Measurements from ENCODE around the gene SYCE1. TPM values are rescaled to one million over a fixed set of nuclear protein-coding genes. Genes with fewer than 3 reads are reported as not detected.

Gene SYCE1
- total and polyA plus RNA-seq, 2 donors (not counting 1 experiment from before 2014, with no cell fraction given), result 0.42 TPM; not detected in 1

DNA sequence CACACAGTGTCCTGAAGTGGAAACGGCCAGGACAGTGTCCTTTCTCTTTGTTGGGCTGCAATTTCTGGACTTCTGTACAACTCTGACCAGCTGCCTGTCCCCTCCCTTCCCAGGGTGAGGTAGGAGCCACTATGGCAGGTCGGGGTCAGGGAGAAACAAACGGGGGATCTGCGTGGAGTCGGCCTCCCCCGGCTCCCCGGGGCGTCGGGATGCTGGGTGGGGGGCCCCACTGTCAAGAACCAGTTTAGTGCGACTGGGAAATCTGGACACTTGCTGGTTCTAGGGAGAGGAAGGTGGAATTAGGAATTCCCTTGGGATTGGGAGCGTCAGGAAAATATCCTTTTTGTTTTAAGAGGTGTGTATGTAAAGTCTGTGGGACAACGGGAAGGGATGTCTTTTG lies 567 bp downstream of the SYCE1 start:
- Mint-ChIP-seq H3K9me3 (ENCODE audit: insufficient read depth) (no peaks in the 10 kb centered on the region), H3K27ac (no peak overlapping the region), H3K27me3 (peaks cover 9% of the 10 kb centered on the region), H3K4me3 (no peak overlapping the region), H3K4me1 (no peaks in the 10 kb centered on the region)
- DNase-seq, result no peak
- Histone ChIP-seq H2AFZ (ENCODE audit: insufficient read depth, low read depth, low read length, poor library complexity, severe bottlenecking) (no peak overlapping the region), H4K20me1 (ENCODE audit: control insufficient read depth, insufficient read depth, low read length, poor library complexity, severe bottlenecking) (no peaks in the 10 kb centered on the region), H3K27ac (ENCODE audit: low read length in 2 of 2) (no peak overlapping the region), H3K9ac (ENCODE audit: low read length) (no peak overlapping the region), H3K27me3 (replicated peaks in 1 of 4; ENCODE audit: control extremely low read depth in 1 of 4, control insufficient read depth in 3 of 4, insufficient read depth in 4 of 4, low read length in 3 of 4) (peaks cover 0 to 3% (median 2%) of the 10 kb centered on the region in 4 experiments), H3K4me1 (ENCODE audit: control insufficient read depth in 2 of 2, insufficient read depth in 2 of 2, low read length in 2 of 2) (no peaks in the 10 kb centered on the region), H3K9me3 (ENCODE audit: control extremely low read depth in 1 of 3, control insufficient read depth in 2 of 3, insufficient read depth in 1 of 3, low read length in 2 of 3) (peaks cover 0 to 32% (median 0%) of the 10 kb centered on the region in 3 donors), H3K36me3 (replicated peaks in 1 of 2; ENCODE audit: control extremely low read depth in 1 of 2, control insufficient read depth in 1 of 2, extremely low read depth in 1 of 2, insufficient read depth in 2 of 2, low read length in 1 of 2) (no peaks in the 10 kb centered on the region), H3K4me2 (replicated peaks; ENCODE audit: low read depth, low read length, poor library complexity, severe bottlenecking) (no peak overlapping the region), H3K79me2 (ENCODE audit: control insufficient read depth, insufficient read depth, low read length) (no peaks in the 10 kb centered on the region), H3K4me3 (ENCODE audit: control extremely low read depth in 1 of 5, extremely low read depth in 1 of 5, insufficient read depth in 1 of 5, low read depth in 2 of 5, low read length in 4 of 5) (no peak overlapping the region)
- intact Hi-C loops (cut with micrococcal nuclease), result no loop called here
- WGBS (ENCODE audit: insufficient coverage), result 96% methylated on average over 11 of the region's 12 CpGs
- TF ChIP-seq EZH2 (IDR thresholded peaks at IDR 0.05; ENCODE audit: borderline replicate concordance, insufficient read depth, low read depth, low read length, poor library complexity, severe bottlenecking), result no peak
- TF ChIP-seq, protein P1, sequence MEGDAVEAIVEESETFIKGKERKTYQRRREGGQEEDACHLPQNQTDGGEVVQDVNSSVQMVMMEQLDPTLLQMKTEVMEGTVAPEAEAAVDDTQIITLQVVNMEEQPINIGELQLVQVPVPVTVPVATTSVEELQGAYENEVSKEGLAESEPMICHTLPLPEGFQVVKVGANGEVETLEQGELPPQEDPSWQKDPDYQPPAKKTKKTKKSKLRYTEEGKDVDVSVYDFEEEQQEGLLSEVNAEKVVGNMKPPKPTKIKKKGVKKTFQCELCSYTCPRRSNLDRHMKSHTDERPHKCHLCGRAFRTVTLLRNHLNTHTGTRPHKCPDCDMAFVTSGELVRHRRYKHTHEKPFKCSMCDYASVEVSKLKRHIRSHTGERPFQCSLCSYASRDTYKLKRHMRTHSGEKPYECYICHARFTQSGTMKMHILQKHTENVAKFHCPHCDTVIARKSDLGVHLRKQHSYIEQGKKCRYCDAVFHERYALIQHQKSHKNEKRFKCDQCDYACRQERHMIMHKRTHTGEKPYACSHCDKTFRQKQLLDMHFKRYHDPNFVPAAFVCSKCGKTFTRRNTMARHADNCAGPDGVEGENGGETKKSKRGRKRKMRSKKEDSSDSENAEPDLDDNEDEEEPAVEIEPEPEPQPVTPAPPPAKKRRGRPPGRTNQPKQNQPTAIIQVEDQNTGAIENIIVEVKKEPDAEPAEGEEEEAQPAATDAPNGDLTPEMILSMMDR (IDR thresholded peaks at IDR 0.05), result no peak
- ChIA-PET POLR2A (no interaction called here), CTCF (no interaction called here)
- ATAC-seq (ENCODE audit: low read depth), result no peak

DNA sequence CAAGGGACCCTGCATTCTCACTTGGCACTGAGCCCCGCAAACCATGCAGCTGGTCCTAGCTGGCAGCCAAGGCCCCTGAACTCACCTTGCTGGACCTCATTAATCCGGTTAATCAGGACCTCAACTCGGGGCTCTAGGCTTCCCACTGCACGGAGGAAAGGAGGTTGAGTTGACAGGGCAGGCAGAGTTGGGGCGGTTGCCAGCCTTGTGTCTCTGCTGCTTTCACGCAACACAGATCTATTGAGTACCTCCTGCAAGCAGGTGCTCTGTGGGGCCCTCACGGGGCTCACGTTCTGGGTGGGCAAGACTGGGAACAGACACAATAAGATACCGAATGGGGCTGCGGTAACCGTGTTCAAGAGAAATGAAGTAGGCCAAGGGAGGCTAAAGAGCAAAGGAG lies 6.2 kb downstream of the SYCE1 start:
- CTCF ChIA-PET, result no interaction called here
- Histone ChIP-seq H3K36me3 (replicated peaks in 1 of 2; ENCODE audit: control extremely low read depth in 1 of 2, control insufficient read depth in 1 of 2, extremely low read depth in 1 of 2, insufficient read depth in 2 of 2, low read length in 1 of 2) (no peaks in the 10 kb centered on the region), H3K4me3 (ENCODE audit: control extremely low read depth in 1 of 5, extremely low read depth in 1 of 5, insufficient read depth in 1 of 5, low read depth in 2 of 5, low read length in 4 of 5) (no peak overlapping the region), H3K4me2 (replicated peaks; ENCODE audit: low read depth, low read length, poor library complexity, severe bottlenecking) (no peak overlapping the region), H3K27ac (ENCODE audit: low read length in 2 of 2) (no peak overlapping the region), H3K9ac (ENCODE audit: low read length) (no peak overlapping the region), H4K20me1 (ENCODE audit: control insufficient read depth, insufficient read depth, low read length, poor library complexity, severe bottlenecking) (no peaks in the 10 kb centered on the region), H3K79me2 (ENCODE audit: control insufficient read depth, insufficient read depth, low read length) (no peaks in the 10 kb centered on the region), H3K9me3 (ENCODE audit: control extremely low read depth in 1 of 3, control insufficient read depth in 2 of 3, insufficient read depth in 1 of 3, low read length in 2 of 3) (no peaks in the 10 kb centered on the region), H2AFZ (ENCODE audit: insufficient read depth, low read depth, low read length, poor library complexity, severe bottlenecking) (no peak overlapping the region), H3K27me3 (replicated peaks in 1 of 4; ENCODE audit: control extremely low read depth in 1 of 4, control insufficient read depth in 3 of 4, insufficient read depth in 4 of 4, low read length in 3 of 4) (no peaks in the 10 kb centered on the region), H3K4me1 (ENCODE audit: control insufficient read depth in 2 of 2, insufficient read depth in 2 of 2, low read length in 2 of 2) (no peaks in the 10 kb centered on the region)
- Mint-ChIP-seq H3K27ac (no peak overlapping the region), H3K9me3 (ENCODE audit: insufficient read depth) (no peaks in the 10 kb centered on the region), H3K27me3 (peaks cover 31% of the 10 kb centered on the region), H3K4me3 (no peak overlapping the region), H3K4me1 (no peaks in the 10 kb centered on the region)
- ATAC-seq (ENCODE audit: low read depth), result no peak
- no peak for DNase-seq
- intact Hi-C loops (cut with micrococcal nuclease), result no loop called here
- no peak for TF ChIP-seq EZH2 (IDR thresholded peaks at IDR 0.05; ENCODE audit: borderline replicate concordance, insufficient read depth, low read depth, low read length, poor library complexity, severe bottlenecking)
- TF ChIP-seq, protein P1 (IDR thresholded peaks at IDR 0.05), result no peak
- 89% methylated on average over 11 of the region's 11 CpGs for WGBS (ENCODE audit: insufficient coverage)
- POLR2A ChIA-PET, result no interaction called here

Data from B cell (primary cell).